Activated CD4-positive, CD25-positive, alpha-beta regulatory T cell treated with anti-CD3 and anti-CD28 coated beads, Interleukin-2, amount 50 U/mL, for 16 hours (primary cell): ENCODE measurements around the gene GPR17.
A peak's percentile ranks its signal among the peaks of the same experiment; 100 is the strongest.

Source experiments
- DNase-seq: peaks from one replicate; pipeline ENCODE4 v3.0.0-alpha.2; 2020; ENCODE audit warnings: low read depth, low spot score

The GPR17 gene

GRCh38 chr2:127685410-127686080 lies 39.6 kb downstream of the GPR17 start:
- no peak for DNase-seq

- no peak for DNase-seq
Observed at GRCh38 chr2:127688405-127688804, 42.5 kb downstream of the GPR17 start.

- no peak for DNase-seq
Observed at GRCh38 chr2:127690696-127691095, 44.7 kb downstream of the GPR17 start.

GRCh38 chr2:127694986-127695385 lies 49.0 kb downstream of the GPR17 start:
- DNase-seq, result no peak

GRCh38 chr2:127695491-127696472 lies 49.8 kb downstream of the GPR17 start:
- DNase-seq, result peak; percentile 23

GRCh38 chr2:127697482-127698180 lies 51.7 kb downstream of the GPR17 start:
- DNase-seq, result no peak

GRCh38 chr2:127698553-127699355 lies 52.8 kb downstream of the GPR17 start:
- DNase-seq, result no peak

- DNase-seq, result no peak
Observed at GRCh38 chr2:127700527-127701192, 54.7 kb downstream of the GPR17 start.

GRCh38 chr2:127701193-127701650 lies 55.3 kb downstream of the GPR17 start, which contains the start of gene SFT2D3:
TSS of gene SFT2D3 (plus strand) at chr2:127701497. CDS start at chr2:127701529, 32 bp downstream.
- peak; percentile 83 for DNase-seq

GRCh38 chr2:127701651-127702394 lies 55.9 kb downstream of the GPR17 start:
- peak; percentile 61 for DNase-seq
